Liver (tissue), 9 donors: ENCODE data around the gene BMP7. TPM values are rescaled to one million over a fixed set of nuclear protein-coding genes. Genes with fewer than 3 reads are reported as not detected.

Experiments used
- DNase-seq: peaks from one replicate; pipeline ENCODE4 v3.0.0-alpha.2; 2017; ENCODE audit warnings: low spot score
- H3K27ac ChIP-seq, 2 donors: one replicate each; pipeline ENCODE4 v1.7.0; 2013; ENCODE audit warnings: inconsistent platforms in 2 of 2, low read length in 2 of 2, control low read depth in 1 of 2, low read depth in 1 of 2, mild to moderate bottlenecking in 1 of 2
- H3K27me3 ChIP-seq, 4 donors: one replicate each; pipeline versions ENCODE4 v1.6.1 to v1.7.0; 2013; ENCODE audit warnings: low read length in 3 of 4, inconsistent platforms in 1 of 4, mild to moderate bottlenecking in 1 of 4, moderate library complexity in 1 of 4; ENCODE audit not compliant: control insufficient read depth in 4 of 4, insufficient read depth in 4 of 4
- H3K36me3 ChIP-seq, 4 donors: one replicate each; pipeline versions ENCODE4 v1.6.1 to v1.7.0; 2013; ENCODE audit warnings: low read length in 3 of 4, mild to moderate bottlenecking in 3 of 4, low read depth in 1 of 4, moderate library complexity in 1 of 4; ENCODE audit not compliant: control insufficient read depth in 4 of 4, insufficient read depth in 3 of 4
- H3K4me1 ChIP-seq, 4 donors: one replicate each; pipeline versions ENCODE4 v1.6.1 to v1.7.0; 2013; ENCODE audit warnings: low read length in 3 of 4, mild to moderate bottlenecking in 3 of 4, moderate library complexity in 1 of 4; ENCODE audit not compliant: control insufficient read depth in 4 of 4, insufficient read depth in 4 of 4
- H3K4me3 ChIP-seq, 3 donors: one replicate each; pipeline versions ENCODE4 v1.6.1 to v1.7.0; 2013; ENCODE audit warnings: low read length in 3 of 3, control low read depth in 1 of 3, low read depth in 1 of 3, mild to moderate bottlenecking in 1 of 3
- H3K9ac ChIP-seq, 2 donors: one replicate each; pipeline ENCODE4 v1.7.0; 2013; ENCODE audit warnings: low read length in 2 of 2, mild to moderate bottlenecking in 2 of 2, moderate library complexity in 2 of 2, control low read depth in 1 of 2, low read depth in 1 of 2
- H3K9me3 ChIP-seq, 4 donors: one replicate each; pipeline versions ENCODE4 v1.6.1 to v1.7.0; 2013; ENCODE audit warnings: low read length in 3 of 4; ENCODE audit not compliant: control insufficient read depth in 4 of 4
- ATF3 ChIP-seq: IDR thresholded peaks from 2 replicates; pipeline ENCODE4 v1.6.1; 2016; ENCODE audit warnings: antibody characterized with exemption
- CTCF ChIP-seq: fragments of 150-350 bp; IDR thresholded peaks from 2 replicates; pipeline ENCODE4 v1.5.1; 2017; ENCODE audit warnings: improper control_type of control experiment, low read depth, low read length; ENCODE audit not compliant: missing input control
- EGR1 ChIP-seq, 2 donors: IDR thresholded peaks; 2 replicates each; pipeline ENCODE4 v1.6.1; 2016 to 2018; ENCODE audit warnings: antibody characterized with exemption in 2 of 2, low read depth in 2 of 2
- FOXA1 ChIP-seq: IDR thresholded peaks from 2 replicates; pipeline ENCODE4 v1.6.1; 2016; ENCODE audit warnings: antibody characterized with exemption
- FOXA2 ChIP-seq: IDR thresholded peaks from 2 replicates; pipeline ENCODE4 v1.6.1; 2016; ENCODE audit warnings: antibody characterized with exemption
- GABPA ChIP-seq, 2 donors: IDR thresholded peaks in 1 of 2; conservative IDR thresholded peaks in 1 of 2; 2 replicates each; pipeline ENCODE4 v1.6.1; 2016; ENCODE audit warnings: antibody characterized with exemption in 2 of 2, mild to moderate bottlenecking in 1 of 2, moderate library complexity in 1 of 2
- HNF4A ChIP-seq, 2 donors: conservative IDR thresholded peaks; 2 replicates each; pipeline ENCODE4 v1.6.1; 2016; ENCODE audit warnings: antibody characterized with exemption in 2 of 2, mild to moderate bottlenecking in 2 of 2
- HNF4G ChIP-seq: IDR thresholded peaks from 2 replicates; pipeline ENCODE4 v1.6.1; 2016; ENCODE audit warnings: antibody characterized with exemption
- JUND ChIP-seq, 2 donors: IDR thresholded peaks; 2 replicates each; pipeline ENCODE4 v1.6.1; 2016; ENCODE audit warnings: antibody characterized with exemption in 2 of 2
- MAX ChIP-seq: IDR thresholded peaks from 2 replicates; pipeline ENCODE4 v1.6.1; 2016; ENCODE audit warnings: antibody characterized with exemption
- NR2F2 ChIP-seq: IDR thresholded peaks from 2 replicates; pipeline ENCODE4 v1.6.1; 2016; ENCODE audit warnings: antibody characterized with exemption
- RAD21 ChIP-seq, 2 donors: IDR thresholded peaks; 2 replicates each; pipeline ENCODE4 v1.6.1; 2016; ENCODE audit warnings: antibody characterized with exemption in 2 of 2, mild to moderate bottlenecking in 2 of 2
- REST ChIP-seq: IDR thresholded peaks from 2 replicates; pipeline ENCODE4 v1.6.1; 2016; ENCODE audit warnings: antibody characterized with exemption, mild to moderate bottlenecking
- RXRA ChIP-seq, 2 donors: IDR thresholded peaks; 2 replicates each; pipeline ENCODE4 v1.6.1; 2017 to 2018; ENCODE audit warnings: antibody characterized with exemption in 2 of 2, mild to moderate bottlenecking in 1 of 2
- SP1 ChIP-seq: IDR thresholded peaks from 2 replicates; pipeline ENCODE4 v1.6.1; 2018; ENCODE audit warnings: antibody characterized with exemption, mild to moderate bottlenecking
- TAF1 ChIP-seq: conservative IDR thresholded peaks from 2 replicates; pipeline ENCODE4 v1.6.1; 2016; ENCODE audit warnings: antibody characterized with exemption, mild to moderate bottlenecking
- YY1 ChIP-seq: IDR thresholded peaks from 2 replicates; pipeline ENCODE4 v1.6.1; 2016; ENCODE audit warnings: antibody characterized with exemption, mild to moderate bottlenecking
- ZBTB33 ChIP-seq: IDR thresholded peaks from 2 replicates; pipeline ENCODE4 v1.6.1; 2016; ENCODE audit warnings: antibody characterized with exemption
- WGBS: extraction: QIAGEN DNeasy Blood & Tissue Kit; methylation state at CpG from one replicate; pipeline ENCODE4 v1.1.7; 2013; 5-methylcytosine and 5-hydroxymethylcytosine counted together
- polyA plus RNA-seq, 2 donors: library from polyadenylated mRNA; stranded (reverse) in 1 of 2; unstranded in 1 of 2; fragments of 200-250 nt in 1 of 2; fragments of >200 nt in 1 of 2; fragmentation: Nextera tagmentation in 1 of 2; extraction: Ambion mirVana in 1 of 2; gene quantifications; one replicate each; pipeline versions ENCODE4 v1.2.1 to v1.2.3, GENCODE V29; 2013 to 2015
- total RNA-seq, 2 donors: library from RNA; depleted of rRNA; stranded (reverse); fragments of >200 nt; gene quantifications; one replicate each; pipeline ENCODE4 v1.2.3, GENCODE V29; 2014
- donor health status: healthy.
- donor health status: healthy.
- donor health status: healthy.
- donor health status: healthy.
- donor health status: healthy.

The BMP7 gene
- total and polyA plus RNA-seq, 4 donors = not detected

GRCh38 chr20:57165427-57166004 lies 100.9 kb downstream of the BMP7 start:
- Histone ChIP-seq H3K4me1 (no peaks in the 10 kb centered on the region), H3K27me3 (no peaks in the 10 kb centered on the region), H3K36me3 (no peaks in the 10 kb centered on the region), H3K9me3 (no peaks in the 10 kb centered on the region), H3K4me3 (no peak overlapping the region), H3K27ac (no peak overlapping the region), H3K9ac (no peak overlapping the region)
- no peak for DNase-seq
- 92% methylated on average over 13 of the region's 13 CpGs for WGBS
- TF ChIP-seq RAD21 (IDR thresholded peaks at IDR 0.05) (no peak), RXRA (IDR thresholded peaks at IDR 0.05) (no peak), SP1 (no peak), HNF4A (conservative IDR thresholded peaks at IDR 0.05) (no peak), FOXA2 (no peak)

- no peak for DNase-seq
- TF ChIP-seq SP1 (no peak), JUND (IDR thresholded peaks at IDR 0.05) (no peak), YY1 (no peak), ZBTB33 (no peak), GABPA (IDR thresholded peaks at IDR 0.05 in 1 of 2, conservative IDR thresholded peaks at IDR 0.05 in 1 of 2) (no peak), HNF4A (conservative IDR thresholded peaks at IDR 0.05) (no peak), REST (no peak), TAF1 (no peak), RAD21 (IDR thresholded peaks at IDR 0.05) (no peak), CTCF (no peak), MAX (no peak), ATF3 (no peak), NR2F2 (no peak), RXRA (IDR thresholded peaks at IDR 0.05) (no peak), EGR1 (IDR thresholded peaks at IDR 0.05; ENCODE audit: low read depth in 2 of 2) (no peak), FOXA2 (no peak), HNF4G (no peak), FOXA1 (no peak)
- WGBS = 81% methylated on average over 7 of the region's 7 CpGs
- no peaks in the 10 kb centered on the region for H3K4me1 ChIP-seq
- no peaks in the 10 kb centered on the region for H3K27me3 ChIP-seq
- no peak overlapping the region for H3K4me3 ChIP-seq
- no peak overlapping the region for H3K27ac ChIP-seq
- no peaks in the 10 kb centered on the region for H3K9me3 ChIP-seq
- H3K36me3 ChIP-seq = no peaks in the 10 kb centered on the region
- no peak overlapping the region for H3K9ac ChIP-seq
These were observed 101.6 kb downstream of the BMP7 start for GRCh38 chr20:57164872-57165271.
